Ovary (tissue), 3 donors: ENCODE measurements around the gene DIS3L2.

Source experiments
- CTCF ChIP-seq, 3 donors: fragments of 450-650 bp in 2 of 3; fragments of 200-600 bp in 1 of 3; IDR thresholded peaks; one replicate each; pipeline versions ENCODE4 v1.5.1 to v1.8.0; 2016 to 2022; ENCODE audit warnings: antibody characterized with exemption in 3 of 3, mild to moderate bottlenecking in 1 of 3
- POLR2A ChIP-seq: fragments of 450-650 bp; IDR thresholded peaks from one replicate; pipeline ENCODE4 v1.6.1; 2017; ENCODE audit warnings: antibody characterized with exemption, mild to moderate bottlenecking, moderate library complexity
- donor health status: DM: no; HTN: no; CAD: no.

- TF ChIP-seq CTCF (IDR thresholded peaks at IDR 0.05) (no peak), POLR2A (no peak)
Observed at GRCh38 chr2:232024457-232024856, 62.9 kb downstream of the DIS3L2 start.
